WTC11 (cell line): ENCODE results near the gene TXNDC2. TPM values are rescaled to one million over a fixed set of nuclear protein-coding genes. Genes with fewer than 3 reads are reported as not detected.

Experiments
- ATAC-seq: fragments of 200-7000 bp; cut with Tn5 transposase; 2 replicates; pipeline ENCODE4 v1.10.0; 2021; ENCODE audit warnings: mild to moderate bottlenecking, moderate library complexity
- CTCF ChIA-PET: fragments of 300-600 bp; sonication (Branson Sonifier 250); formaldehyde crosslinking; loops from one replicate; lab custom pipeline; 2021; ENCODE audit warnings: antibody characterized with exemption; lab: Charles Lee
- POLR2A ChIA-PET: fragments of 350-600 bp; sonication (Branson Sonifier 250); formaldehyde crosslinking; loops from one replicate; lab custom pipeline; 2021; ENCODE audit warnings: antibody characterized with exemption; lab: Charles Lee
- DNase-seq: peaks from one replicate; pipeline ENCODE4 v3.0.0; 2021; ENCODE audit warnings: low spot score
- H3K27ac Mint-ChIP-seq: 2 replicates; pipeline ENCODE4 v1.8.0; 2021; ENCODE audit warnings: mixed read lengths
- H3K27me3 Mint-ChIP-seq: 2 replicates; pipeline ENCODE4 v1.8.0; 2021; ENCODE audit warnings: low read depth, mild to moderate bottlenecking, moderate library complexity, mixed read lengths
- H3K36me3 Mint-ChIP-seq: 2 replicates; pipeline ENCODE4 v1.8.0; 2021; ENCODE audit warnings: mixed read lengths
- H3K4me1 Mint-ChIP-seq: 2 replicates; pipeline ENCODE4 v1.8.0; 2022; ENCODE audit warnings: mixed read lengths
- H3K4me3 Mint-ChIP-seq: 2 replicates; pipeline ENCODE4 v1.8.0; 2021; ENCODE audit warnings: mild to moderate bottlenecking, moderate library complexity, mixed read lengths
- H3K9me3 Mint-ChIP-seq: 2 replicates; pipeline ENCODE4 v1.8.0; 2021; ENCODE audit warnings: mixed read lengths
- ATF2 ChIP-seq: sonication (generic); formaldehyde crosslinking; IDR thresholded peaks from 2 replicates; pipeline ENCODE4 v1.8.1; 2022; ENCODE audit warnings: low read depth, missing genetic modification reagents, borderline replicate concordance
- CBFB ChIP-seq: sonication (generic); formaldehyde crosslinking; IDR thresholded peaks from 2 replicates; pipeline ENCODE4 v1.8.1; 2022; ENCODE audit warnings: mild to moderate bottlenecking, low read depth, missing genetic modification reagents
- CREB1 ChIP-seq: sonication (generic); formaldehyde crosslinking; IDR thresholded peaks from 2 replicates; pipeline ENCODE4 v1.8.0; 2023; ENCODE audit warnings: mild to moderate bottlenecking, missing genetic modification reagents
- MYBL2 ChIP-seq: sonication (generic); formaldehyde crosslinking; IDR thresholded peaks from 2 replicates; pipeline ENCODE4 v1.8.1; 2023; ENCODE audit warnings: mild to moderate bottlenecking, moderate library complexity, missing genetic modification reagents
- RELA ChIP-seq: sonication (generic); formaldehyde crosslinking; IDR thresholded peaks from 2 replicates; pipeline ENCODE4 v1.8.1; 2022; ENCODE audit warnings: missing genetic modification reagents, mild to moderate bottlenecking, borderline replicate concordance
- RORB ChIP-seq: fragments of 250-450 bp; sonication (Bioruptor Pico); IDR thresholded peaks from 2 replicates; pipeline ENCODE4 v1.9.0; 2021; ENCODE audit warnings: mild to moderate bottlenecking
- SMAD3 ChIP-seq: sonication (generic); formaldehyde crosslinking; IDR thresholded peaks from 2 replicates; pipeline ENCODE4 v1.8.0; 2022; ENCODE audit warnings: missing genetic modification reagents, mild to moderate bottlenecking, borderline replicate concordance
- SMAD4 ChIP-seq: sonication (generic); formaldehyde crosslinking; IDR thresholded peaks from 2 replicates; pipeline ENCODE4 v1.8.0; 2022; ENCODE audit warnings: mild to moderate bottlenecking, missing genetic modification reagents
- ZNF121 ChIP-seq: sonication (generic); formaldehyde crosslinking; IDR thresholded peaks from 2 replicates; pipeline ENCODE4 v1.8.0; 2023; ENCODE audit warnings: missing genetic modification reagents
- ZNF219 ChIP-seq: sonication (generic); formaldehyde crosslinking; IDR thresholded peaks from 2 replicates; pipeline ENCODE4 v1.8.0; 2023; ENCODE audit warnings: missing genetic modification reagents, mild to moderate bottlenecking, borderline replicate concordance
- ZNF263 ChIP-seq: sonication (generic); formaldehyde crosslinking; IDR thresholded peaks from 2 replicates; pipeline ENCODE4 v1.8.1; 2022; ENCODE audit warnings: low read depth, mild to moderate bottlenecking, moderate library complexity, missing genetic modification reagents
- ZNF532 ChIP-seq: fragments of 250-450 bp; sonication (Bioruptor Pico); IDR thresholded peaks from 2 replicates; pipeline ENCODE4 v1.9.0; 2021; ENCODE audit warnings: mild to moderate bottlenecking, borderline replicate concordance
- ZSCAN18 ChIP-seq: fragments of 250-450 bp; sonication (Bioruptor Pico); IDR thresholded peaks from 2 replicates; pipeline ENCODE4 v2.1.2; 2022; ENCODE audit warnings: mild to moderate bottlenecking, moderate library complexity
- total RNA-seq: library from RNA; stranded (reverse); gene quantifications from 3 replicates; pipeline ENCODE4 v1.2.3, GENCODE V29; 2021
- TF ChIP-seq, protein P1 (sequence below): sonication (generic); formaldehyde crosslinking; IDR thresholded peaks from 2 replicates; pipeline ENCODE4 v1.8.1; 2022; ENCODE audit warnings: mild to moderate bottlenecking, missing genetic modification reagents, moderate library complexity, borderline replicate concordance
- TF ChIP-seq, protein P2 (sequence below): sonication (generic); formaldehyde crosslinking; IDR thresholded peaks from 2 replicates; pipeline ENCODE4 v1.8.0; 2023; ENCODE audit warnings: missing genetic modification reagents
- TF ChIP-seq, protein P3 (sequence below): sonication (generic); formaldehyde crosslinking; IDR thresholded peaks from 2 replicates; pipeline ENCODE4 v1.8.1; 2022; ENCODE audit warnings: mild to moderate bottlenecking, moderate library complexity, missing genetic modification reagents
- TF ChIP-seq, protein P4 (sequence below): fragments of 250-450 bp; sonication (Bioruptor Pico); IDR thresholded peaks from 2 replicates; pipeline ENCODE4 v1.9.0; 2021; ENCODE audit warnings: moderate library complexity, mild to moderate bottlenecking, inconsistent platforms, borderline replicate concordance

The TXNDC2 gene
- total RNA-seq, 1 experiment from 2014 or later = 0.26 TPM

- TF ChIP-seq RELA (no peak), ZNF532 (no peak)
These were observed 43.3 kb upstream of the TXNDC2 start (continued) for GRCh38 chr18:9842448-9842847.

GRCh38 chr18:9845256-9845655, 40.5 kb upstream of the TXNDC2 start:
- no peak for TF ChIP-seq CREB1 (CRISPR knock-in tag)
- no peak for TF ChIP-seq ZNF263 (CRISPR knock-in tag)
- no peak for TF ChIP-seq ATF2 (CRISPR knock-in tag)
- no peak for TF ChIP-seq SMAD3 (CRISPR knock-in tag)
- no peak for TF ChIP-seq MYBL2 (CRISPR knock-in tag)
- TF ChIP-seq ZSCAN18 (CRISPR knock-in tag) = no peak
- no peak for TF ChIP-seq SMAD4 (CRISPR knock-in tag)
- no peak for TF ChIP-seq ZNF219
- TF ChIP-seq, protein P1, sequence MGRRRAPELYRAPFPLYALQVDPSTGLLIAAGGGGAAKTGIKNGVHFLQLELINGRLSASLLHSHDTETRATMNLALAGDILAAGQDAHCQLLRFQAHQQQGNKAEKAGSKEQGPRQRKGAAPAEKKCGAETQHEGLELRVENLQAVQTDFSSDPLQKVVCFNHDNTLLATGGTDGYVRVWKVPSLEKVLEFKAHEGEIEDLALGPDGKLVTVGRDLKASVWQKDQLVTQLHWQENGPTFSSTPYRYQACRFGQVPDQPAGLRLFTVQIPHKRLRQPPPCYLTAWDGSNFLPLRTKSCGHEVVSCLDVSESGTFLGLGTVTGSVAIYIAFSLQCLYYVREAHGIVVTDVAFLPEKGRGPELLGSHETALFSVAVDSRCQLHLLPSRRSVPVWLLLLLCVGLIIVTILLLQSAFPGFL (CRISPR knock-in tag) = no peak
- TF ChIP-seq CBFB (CRISPR knock-in tag) = no peak
- TF ChIP-seq, protein P2, sequence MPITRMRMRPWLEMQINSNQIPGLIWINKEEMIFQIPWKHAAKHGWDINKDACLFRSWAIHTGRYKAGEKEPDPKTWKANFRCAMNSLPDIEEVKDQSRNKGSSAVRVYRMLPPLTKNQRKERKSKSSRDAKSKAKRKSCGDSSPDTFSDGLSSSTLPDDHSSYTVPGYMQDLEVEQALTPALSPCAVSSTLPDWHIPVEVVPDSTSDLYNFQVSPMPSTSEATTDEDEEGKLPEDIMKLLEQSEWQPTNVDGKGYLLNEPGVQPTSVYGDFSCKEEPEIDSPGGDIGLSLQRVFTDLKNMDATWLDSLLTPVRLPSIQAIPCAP (CRISPR knock-in tag) = no peak
- no peak for TF ChIP-seq RORB (CRISPR knock-in tag)
- TF ChIP-seq, protein P3, sequence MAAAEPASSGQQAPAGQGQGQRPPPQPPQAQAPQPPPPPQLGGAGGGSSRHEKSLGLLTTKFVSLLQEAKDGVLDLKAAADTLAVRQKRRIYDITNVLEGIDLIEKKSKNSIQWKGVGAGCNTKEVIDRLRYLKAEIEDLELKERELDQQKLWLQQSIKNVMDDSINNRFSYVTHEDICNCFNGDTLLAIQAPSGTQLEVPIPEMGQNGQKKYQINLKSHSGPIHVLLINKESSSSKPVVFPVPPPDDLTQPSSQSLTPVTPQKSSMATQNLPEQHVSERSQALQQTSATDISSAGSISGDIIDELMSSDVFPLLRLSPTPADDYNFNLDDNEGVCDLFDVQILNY = no peak
- no peak for TF ChIP-seq ZNF121 (CRISPR knock-in tag)
- TF ChIP-seq, protein P4, sequence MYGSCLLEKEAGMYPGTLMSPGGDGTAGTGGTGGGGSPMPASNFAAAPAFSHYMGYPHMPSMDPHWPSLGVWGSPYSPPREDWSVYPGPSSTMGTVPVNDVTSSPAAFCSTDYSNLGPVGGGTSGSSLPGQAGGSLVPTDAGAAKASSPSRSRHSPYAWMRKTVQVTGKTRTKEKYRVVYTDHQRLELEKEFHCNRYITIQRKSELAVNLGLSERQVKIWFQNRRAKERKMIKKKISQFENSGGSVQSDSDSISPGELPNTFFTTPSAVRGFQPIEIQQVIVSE (CRISPR knock-in tag) = no peak
- POLR2A ChIA-PET = no interaction called here
- no peaks in the 10 kb centered on the region for H3K27me3 Mint-ChIP-seq
- H3K4me1 Mint-ChIP-seq = peaks cover 28% of the 10 kb centered on the region
- CTCF ChIA-PET = no interaction called here
- DNase-seq (no peak), ATAC-seq (no peak)
- H3K36me3 Mint-ChIP-seq = no peaks in the 10 kb centered on the region
- no peaks in the 10 kb centered on the region for H3K9me3 Mint-ChIP-seq
- no peak overlapping the region for H3K27ac Mint-ChIP-seq
- no peak overlapping the region for H3K4me3 Mint-ChIP-seq
